H1 (cell line): Measurements from ENCODE around the gene REXO5. TPM values are rescaled to one million over a fixed set of nuclear protein-coding genes. Genes with fewer than 3 reads are reported as not detected.

Experiments used
- RAD21 ChIP-seq, 2 experiments: IDR thresholded peaks in 1 of 2; conservative IDR thresholded peaks in 1 of 2; 2 replicates each; pipeline ENCODE4 v1.6.1; 2011; ENCODE audit warnings: low read depth in 2 of 2, low read length in 2 of 2, improper control_type of control experiment in 1 of 2, inconsistent platforms in 1 of 2, mild to moderate bottlenecking in 1 of 2, moderate library complexity in 1 of 2
- SRF ChIP-seq: IDR thresholded peaks from 2 replicates; pipeline ENCODE4 v1.6.1; 2011; ENCODE audit warnings: mild to moderate bottlenecking, low read depth, low read length, moderate library complexity
- polyA plus RNA-seq, 7 experiments: library from polyadenylated mRNA; depleted of rRNA in 3 of 7; stranded (reverse) in 5 of 7; unstranded in 2 of 7; fragments of >200 nt in 5 of 7; fragments of 200-250 nt in 2 of 7; gene quantifications; 1 replicate in 5 of 7; 2 replicates in 1 of 7; 4 replicates in 1 of 7; pipeline versions ENCODE4 v1.2.1 to v1.2.3, GENCODE V29; 2011 to 2013; ENCODE audit warnings: missing spikeins in 2 of 7, mixed read lengths in 2 of 7
- total RNA-seq: library from RNA; stranded (reverse); fragmentation: NEBNext Ultra II Directional; extraction: Animal tissue kit (Norgen Biotek cat#: 25700); gene quantifications from 2 replicates; pipeline ENCODE4 v1.2.1, GENCODE V29; 2021

REXO5 gene
- total and polyA plus RNA-seq, 2 of the 8 experiments (the other 6 are each of a cell fraction or from before 2014, with no cell fraction given): 2.4 to 8.9 TPM

GRCh38 chr16:20814784-20815183 is 8.5 kb downstream of the REXO5 start (continued):
- TF ChIP-seq RAD21 (IDR thresholded peaks at IDR 0.05 in 1 of 2, conservative IDR thresholded peaks at IDR 0.05 in 1 of 2; ENCODE audit: low read depth in 2 of 2, low read length in 2 of 2) (no peak), SRF (no peak)
